Measurements from ENCODE around the gene SFSWAP. TPM values are rescaled to one million over a fixed set of nuclear protein-coding genes. Genes with fewer than 3 reads are reported as not detected.

SFSWAP gene
- total RNA-seq, 2 donors from 2014 or later: 31.6 to 45.8 TPM

DNA sequence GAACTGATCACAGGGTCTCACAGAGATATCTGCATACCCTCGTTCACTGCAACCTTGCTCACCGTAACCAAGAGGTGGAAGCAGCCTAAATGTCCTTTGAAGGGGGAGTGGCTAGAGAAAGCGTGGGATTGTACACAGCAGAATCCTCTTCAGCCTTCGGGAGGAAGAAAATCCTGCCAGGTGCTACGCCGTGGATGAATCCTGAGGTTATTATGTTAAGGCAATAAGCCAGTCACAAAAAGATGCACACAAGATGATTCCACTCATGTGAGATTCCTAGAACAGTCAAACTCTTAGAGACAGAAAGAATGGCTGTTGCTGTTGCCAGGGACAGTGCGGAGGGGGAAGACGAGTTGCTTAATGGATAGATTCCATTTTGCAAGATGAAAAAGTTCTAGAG is 39.6 kb upstream of the SFSWAP start:
- TF ChIP-seq POLR2A (IDR thresholded peaks at IDR 0.05): no peak
- TF ChIP-seq, protein P1, sequence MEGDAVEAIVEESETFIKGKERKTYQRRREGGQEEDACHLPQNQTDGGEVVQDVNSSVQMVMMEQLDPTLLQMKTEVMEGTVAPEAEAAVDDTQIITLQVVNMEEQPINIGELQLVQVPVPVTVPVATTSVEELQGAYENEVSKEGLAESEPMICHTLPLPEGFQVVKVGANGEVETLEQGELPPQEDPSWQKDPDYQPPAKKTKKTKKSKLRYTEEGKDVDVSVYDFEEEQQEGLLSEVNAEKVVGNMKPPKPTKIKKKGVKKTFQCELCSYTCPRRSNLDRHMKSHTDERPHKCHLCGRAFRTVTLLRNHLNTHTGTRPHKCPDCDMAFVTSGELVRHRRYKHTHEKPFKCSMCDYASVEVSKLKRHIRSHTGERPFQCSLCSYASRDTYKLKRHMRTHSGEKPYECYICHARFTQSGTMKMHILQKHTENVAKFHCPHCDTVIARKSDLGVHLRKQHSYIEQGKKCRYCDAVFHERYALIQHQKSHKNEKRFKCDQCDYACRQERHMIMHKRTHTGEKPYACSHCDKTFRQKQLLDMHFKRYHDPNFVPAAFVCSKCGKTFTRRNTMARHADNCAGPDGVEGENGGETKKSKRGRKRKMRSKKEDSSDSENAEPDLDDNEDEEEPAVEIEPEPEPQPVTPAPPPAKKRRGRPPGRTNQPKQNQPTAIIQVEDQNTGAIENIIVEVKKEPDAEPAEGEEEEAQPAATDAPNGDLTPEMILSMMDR (IDR thresholded peaks at IDR 0.05): no peak
- Histone ChIP-seq H3K27me3 (no peaks in the 10 kb centered on the region), H3K4me1 (no peaks in the 10 kb centered on the region), H3K4me3 (no peak overlapping the region), H3K27ac (no peak overlapping the region), H3K9me3 (no peaks in the 10 kb centered on the region), H3K36me3 (replicated peaks in 1 of 2; ENCODE audit: insufficient read depth in 1 of 2, low read depth in 2 of 2) (no peaks in the 10 kb centered on the region)
- intact Hi-C loops (cut with DNase I): no loop called here
- ATAC-seq (no peak), DNase-seq (no peak)
- 29 to 52% methylated on average over 8 of the region's 8 CpGs for WGBS, 2 donors

DNA sequence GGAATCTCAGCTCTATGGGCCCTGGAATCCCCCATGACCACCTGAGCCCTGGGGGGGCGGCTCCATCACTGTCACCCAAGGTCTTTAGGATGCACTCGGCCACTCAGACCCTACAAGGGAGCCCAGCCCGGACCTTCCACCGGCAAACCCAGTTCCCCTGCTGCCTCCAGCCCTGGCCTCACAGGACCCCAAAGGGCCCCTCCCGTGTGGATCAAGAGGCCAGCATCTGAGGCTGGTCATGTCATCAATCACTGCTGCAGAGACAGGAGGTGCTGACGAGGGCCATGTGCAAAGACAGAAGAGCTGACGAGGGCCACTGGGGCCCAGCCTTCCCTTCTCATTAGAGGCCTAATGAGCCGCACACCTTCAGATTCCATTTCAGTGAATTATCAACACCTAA is 39.0 kb upstream of the SFSWAP start:
- WGBS, 2 donors: 24 to 30% methylated on average over 4 to 8 of the region's 8 CpGs
- DNase-seq (no peak), ATAC-seq (no peak)
- no peak overlapping the region for H3K27ac ChIP-seq
- H3K9me3 ChIP-seq: no peaks in the 10 kb centered on the region
- intact Hi-C loops (cut with DNase I): no loop called here
- no peak overlapping the region for H3K4me3 ChIP-seq
- no peak for TF ChIP-seq POLR2A (IDR thresholded peaks at IDR 0.05)
- TF ChIP-seq, protein P1 (IDR thresholded peaks at IDR 0.05): no peak
- no peaks in the 10 kb centered on the region for H3K4me1 ChIP-seq
- no peaks in the 10 kb centered on the region for H3K36me3 ChIP-seq (replicated peaks in 1 of 2; ENCODE audit: insufficient read depth in 1 of 2, low read depth in 2 of 2)
- no peaks in the 10 kb centered on the region for H3K27me3 ChIP-seq

DNA sequence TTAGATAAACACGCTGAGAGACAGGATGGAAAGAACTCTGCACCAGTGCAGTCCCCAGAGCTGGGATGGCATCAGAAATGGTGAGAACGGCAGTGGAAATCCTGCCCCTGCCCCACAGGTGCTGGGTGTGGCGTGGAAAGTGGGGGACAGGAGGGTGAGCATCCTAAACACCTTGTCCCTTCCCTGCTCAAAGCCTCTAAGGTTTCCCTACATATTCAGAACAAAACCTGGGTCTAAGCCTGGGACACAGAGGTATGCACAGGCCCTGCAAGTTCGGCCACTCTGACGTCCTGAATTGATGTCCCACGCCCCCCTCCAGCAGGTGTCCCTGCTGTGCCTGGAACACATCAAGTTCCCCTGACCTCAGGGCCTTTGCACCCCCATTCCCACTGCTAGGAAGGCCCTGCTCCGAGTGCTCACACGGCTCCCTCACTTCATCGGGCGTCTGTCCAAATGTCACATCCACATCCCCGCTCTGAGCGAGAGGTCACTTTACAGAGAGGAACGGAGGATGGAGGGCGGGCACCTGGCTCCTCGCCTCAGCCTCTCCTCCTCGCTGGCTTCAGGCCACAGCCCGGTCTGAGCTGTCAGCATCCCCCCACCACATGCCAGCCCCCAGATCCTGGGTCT is 38.5 kb upstream of the SFSWAP start:
- DNase-seq (no peak), ATAC-seq (no peak)
- Histone ChIP-seq H3K27me3 (no peaks in the 10 kb centered on the region), H3K27ac (no peak overlapping the region), H3K36me3 (replicated peaks in 1 of 2; ENCODE audit: insufficient read depth in 1 of 2, low read depth in 2 of 2) (no peaks in the 10 kb centered on the region), H3K9me3 (no peaks in the 10 kb centered on the region), H3K4me1 (no peaks in the 10 kb centered on the region), H3K4me3 (no peak overlapping the region)
- TF ChIP-seq POLR2A (IDR thresholded peaks at IDR 0.05): no peak
- TF ChIP-seq, protein P1 (IDR thresholded peaks at IDR 0.05): no peak
- intact Hi-C loops (cut with DNase I): no loop called here
- 59% methylated on average over 14 to 17 of the region's 17 CpGs for WGBS, 2 donors

DNA sequence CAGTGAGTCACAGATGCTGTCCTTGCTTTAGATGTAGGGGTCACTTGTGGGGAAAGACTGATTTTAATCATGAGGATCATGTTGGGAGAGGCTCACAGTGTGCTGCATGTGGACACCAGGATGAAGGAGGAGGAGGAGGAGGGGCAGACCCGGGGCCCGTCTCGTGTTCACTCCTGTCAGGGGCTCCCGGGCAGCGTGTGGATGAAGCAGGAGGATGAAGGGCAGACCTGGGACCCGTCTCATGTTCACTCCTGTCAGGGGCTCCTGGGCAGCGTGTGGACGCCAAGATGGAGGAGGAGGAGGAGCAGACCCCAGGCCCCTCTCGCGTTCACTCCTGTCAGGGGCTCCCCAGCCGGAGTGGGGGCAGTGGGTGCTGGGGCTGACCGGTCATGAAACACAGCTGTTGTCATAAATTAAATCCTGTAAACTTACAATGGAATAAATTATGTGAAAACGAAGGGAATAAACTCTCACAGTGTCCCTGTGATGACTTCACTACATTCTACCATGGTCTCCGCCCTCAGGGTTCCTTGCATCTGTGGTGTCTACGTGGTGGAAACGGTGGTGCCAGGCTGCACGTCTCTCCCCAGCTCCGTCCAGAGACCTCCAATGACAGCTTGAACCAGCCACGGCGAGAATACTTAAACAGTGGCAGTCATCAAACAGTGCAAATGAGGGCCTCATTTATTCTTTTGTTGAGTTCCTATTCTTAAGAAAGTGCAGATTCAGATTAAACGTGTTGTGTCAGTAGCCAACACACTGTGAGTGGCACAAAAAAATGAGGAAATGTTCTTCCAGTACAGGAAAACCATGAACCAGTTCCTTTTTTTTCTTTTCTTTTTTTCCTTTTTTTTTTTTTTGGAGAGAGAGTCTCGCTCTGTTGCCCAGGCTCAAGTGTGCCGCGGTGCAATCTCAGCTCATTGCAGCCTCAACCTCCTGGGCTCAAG is 37.7 kb upstream of the SFSWAP start:
- H3K4me1 ChIP-seq: no peaks in the 10 kb centered on the region
- H3K9me3 ChIP-seq: no peaks in the 10 kb centered on the region
- ATAC-seq (no peak), DNase-seq (no peak)
- H3K27me3 ChIP-seq: no peaks in the 10 kb centered on the region
- intact Hi-C loops (cut with DNase I): no loop called here
- H3K36me3 ChIP-seq (replicated peaks in 1 of 2; ENCODE audit: insufficient read depth in 1 of 2, low read depth in 2 of 2): no peaks in the 10 kb centered on the region
- no peak overlapping the region for H3K27ac ChIP-seq
- no peak for TF ChIP-seq POLR2A (IDR thresholded peaks at IDR 0.05)
- TF ChIP-seq, protein P1 (IDR thresholded peaks at IDR 0.05): no peak
- H3K4me3 ChIP-seq: no peak overlapping the region
- WGBS, 2 donors: 56 to 62% methylated on average over 23 to 24 of the region's 24 CpGs
